IPS DF 6.9 (cell line): ENCODE data around the gene SNAP29.

Experiments used
- DNase-seq: peaks from one replicate; pipeline ENCODE4 v3.0.0-alpha.2; 2013; ENCODE audit warnings: low read depth, low spot score
- H3K27ac ChIP-seq: one replicate; pipeline ENCODE4 v1.5.1; 2013; ENCODE audit warnings: low read length, control low read depth
- H3K27me3 ChIP-seq: 2 replicates; pipeline ENCODE4 v1.6.1; 2013; ENCODE audit warnings: mild to moderate bottlenecking, low read length; ENCODE audit not compliant: control insufficient read depth, insufficient read depth
- H3K36me3 ChIP-seq: 2 replicates; pipeline ENCODE4 v1.6.1; 2013; ENCODE audit warnings: low read length; ENCODE audit not compliant: control insufficient read depth, insufficient read depth
- H3K4me1 ChIP-seq: 2 replicates; pipeline ENCODE4 v1.6.1; 2013; ENCODE audit warnings: low read length; ENCODE audit not compliant: control insufficient read depth, insufficient read depth
- H3K4me3 ChIP-seq: 2 replicates; pipeline ENCODE4 v1.5.1; 2013; ENCODE audit warnings: mild to moderate bottlenecking, low read length
- H3K9me3 ChIP-seq: 2 replicates; pipeline ENCODE4 v1.6.1; 2013; ENCODE audit warnings: low read length, inconsistent platforms; ENCODE audit not compliant: control insufficient read depth, insufficient read depth
- WGBS: extraction: QIAGEN DNeasy Blood & Tissue Kit; methylation state at CpG from one replicate; pipeline ENCODE4 v1.1.7; 2013; ENCODE audit warnings: mixed read lengths, missing lambda C conversion rate; ENCODE audit not compliant: insufficient read length, insufficient coverage; 5-methylcytosine and 5-hydroxymethylcytosine counted together

SNAP29 gene

GRCh38 chr22:20866736-20867135 is 7.9 kb downstream of the SNAP29 start:
- H3K4me1 ChIP-seq: no peaks in the 10 kb centered on the region
- no peak overlapping the region for H3K27ac ChIP-seq
- WGBS: no CpG with 5 or more reads among the region's 5 CpGs
- H3K4me3 ChIP-seq: no peak overlapping the region
- H3K27me3 ChIP-seq: no peaks in the 10 kb centered on the region
- no peak for DNase-seq
- H3K36me3 ChIP-seq: no peaks in the 10 kb centered on the region
- no peaks in the 10 kb centered on the region for H3K9me3 ChIP-seq

DNA sequence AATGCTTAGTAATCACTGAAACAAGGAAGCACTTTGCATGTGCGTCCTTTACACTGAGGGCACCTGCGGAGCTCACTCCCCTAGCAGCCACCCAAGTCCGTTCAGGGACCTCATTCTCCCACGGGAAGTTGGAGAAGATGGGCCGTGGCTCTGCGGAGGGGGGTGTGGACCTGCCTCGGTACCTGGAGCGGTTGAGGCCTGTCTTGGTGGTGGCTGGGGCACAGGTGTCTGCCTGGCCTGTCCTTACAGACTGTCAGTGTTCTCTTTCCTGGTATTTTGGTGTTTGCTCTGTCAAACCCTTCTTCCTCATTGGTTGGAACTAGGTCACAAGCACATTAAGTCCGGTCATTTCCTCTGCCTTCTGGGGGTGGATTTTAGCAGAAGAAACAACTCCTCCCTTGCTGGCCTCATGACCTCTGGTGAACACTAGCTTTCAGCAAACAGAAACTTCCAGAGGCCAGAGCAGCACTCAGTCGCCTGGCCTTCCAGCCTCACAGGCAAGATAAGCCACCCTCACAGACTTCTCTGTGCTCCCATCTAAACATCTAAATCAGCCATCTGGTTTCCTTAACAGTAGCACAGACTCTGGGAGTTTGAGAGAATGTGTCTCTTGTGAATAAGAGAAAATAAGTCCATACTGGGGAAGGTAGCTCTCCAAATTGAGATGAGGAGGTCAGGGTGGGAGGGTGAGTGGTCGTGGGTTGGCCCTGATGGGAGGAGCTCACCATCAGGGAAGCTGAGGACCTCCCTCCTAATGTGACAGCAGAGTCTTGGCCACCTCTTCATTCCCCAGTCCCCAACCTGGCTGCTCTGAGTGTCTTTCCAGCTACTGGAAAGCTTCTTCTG is 8.6 kb downstream of the SNAP29 start:
- Histone ChIP-seq H3K27ac (no peak overlapping the region), H3K27me3 (no peaks in the 10 kb centered on the region), H3K9me3 (no peaks in the 10 kb centered on the region), H3K4me1 (no peaks in the 10 kb centered on the region), H3K36me3 (no peaks in the 10 kb centered on the region), H3K4me3 (no peak overlapping the region)
- no CpG with 5 or more reads among the region's 11 CpGs for WGBS
- no peak for DNase-seq

DNA sequence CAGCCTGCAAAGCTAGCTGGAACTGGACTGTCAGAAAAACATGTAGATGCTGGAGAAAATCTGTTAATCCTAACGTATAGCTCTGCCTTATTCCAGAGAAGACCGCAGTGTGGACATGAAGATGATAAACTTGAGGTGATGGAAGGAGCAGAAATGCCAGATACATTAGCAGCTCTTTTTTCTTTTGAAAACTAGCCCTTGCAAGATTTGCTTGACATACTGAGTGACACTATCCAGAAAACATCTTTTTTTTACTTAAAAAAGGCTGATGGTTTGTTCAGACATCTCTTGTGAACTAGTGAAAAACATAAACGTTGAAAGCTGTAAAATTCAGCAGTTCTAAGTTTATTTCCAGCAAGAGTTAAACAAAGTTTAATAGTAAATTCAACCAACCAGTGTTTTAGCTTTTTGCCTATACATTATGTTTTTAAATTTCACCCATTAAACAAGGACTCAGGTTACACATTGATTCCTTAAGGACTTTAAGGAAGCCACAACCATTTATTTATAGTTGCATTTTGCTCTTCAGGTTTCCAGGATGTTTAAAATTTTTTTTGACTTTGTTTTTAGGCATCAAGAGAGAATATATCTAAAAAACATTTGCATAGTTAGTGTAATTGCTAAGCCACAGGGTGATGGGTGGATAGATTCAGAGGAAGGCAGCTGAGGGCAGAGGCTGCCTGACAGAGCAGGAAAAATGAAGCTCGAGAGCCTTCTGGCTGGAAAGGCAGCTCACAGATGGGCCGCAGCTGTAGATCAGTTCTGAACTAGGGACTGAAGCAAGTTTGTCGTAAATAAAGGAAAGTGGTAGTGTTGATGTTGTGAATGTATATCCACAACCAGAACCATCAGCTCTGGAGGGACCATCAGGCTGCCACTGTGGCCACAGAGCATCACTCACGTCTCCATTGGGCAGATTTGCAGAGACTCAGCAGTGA is 9.5 kb downstream of the SNAP29 start:
- H3K9me3 ChIP-seq: no peaks in the 10 kb centered on the region
- no peaks in the 10 kb centered on the region for H3K4me1 ChIP-seq
- H3K27me3 ChIP-seq: no peaks in the 10 kb centered on the region
- no peaks in the 10 kb centered on the region for H3K36me3 ChIP-seq
- no peak for DNase-seq
- no peak overlapping the region for H3K4me3 ChIP-seq
- WGBS: no CpG with 5 or more reads among the region's 7 CpGs
- H3K27ac ChIP-seq: no peak overlapping the region

DNA sequence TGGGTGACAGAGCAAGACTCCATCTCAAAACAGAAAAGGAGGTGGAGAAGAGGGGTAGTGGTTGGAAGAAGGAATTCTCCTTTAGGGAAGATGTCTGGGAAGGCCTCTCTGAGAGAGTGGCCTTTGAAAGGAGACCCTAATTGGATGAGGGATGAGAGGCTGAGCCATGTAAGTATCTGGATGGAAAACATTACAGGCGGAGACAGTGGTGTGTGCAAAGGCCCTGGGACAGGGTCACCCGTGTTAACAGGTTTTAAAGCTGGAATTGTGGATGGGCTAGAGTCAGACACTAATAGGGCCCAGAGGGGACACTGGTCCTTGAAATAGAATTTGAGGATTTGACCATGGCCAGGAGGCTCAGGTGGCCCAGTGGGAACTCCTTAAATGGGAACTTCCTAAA is 10.4 kb downstream of the SNAP29 start:
- no CpG with 5 or more reads among the region's 2 CpGs for WGBS
- Histone ChIP-seq H3K4me3 (no peak overlapping the region), H3K9me3 (no peaks in the 10 kb centered on the region), H3K36me3 (no peaks in the 10 kb centered on the region), H3K4me1 (no peaks in the 10 kb centered on the region), H3K27ac (no peak overlapping the region), H3K27me3 (no peaks in the 10 kb centered on the region)
- DNase-seq: no peak

DNA sequence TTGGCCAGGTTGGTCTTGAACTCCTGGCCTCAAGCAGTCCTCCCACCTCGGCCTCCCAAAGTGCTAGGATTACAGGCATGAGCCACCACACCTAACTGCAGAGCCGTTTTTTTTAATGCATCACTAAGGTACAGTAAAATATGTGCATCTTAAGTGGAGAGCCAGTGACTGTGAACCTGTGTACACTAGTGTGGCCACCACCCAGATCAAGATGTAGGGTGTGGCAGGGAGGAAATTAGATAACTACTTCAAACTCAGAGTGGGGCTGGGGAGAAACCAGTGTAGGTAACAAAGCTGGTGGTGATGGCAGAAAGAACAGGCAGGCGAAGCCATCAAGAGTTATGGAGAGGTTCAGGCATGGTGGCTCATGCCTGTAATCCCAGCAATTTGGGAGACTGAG is 14.4 kb downstream of the SNAP29 start:
- H3K27me3 ChIP-seq: no peaks in the 10 kb centered on the region
- no peak for DNase-seq
- no peak overlapping the region for H3K27ac ChIP-seq
- no peaks in the 10 kb centered on the region for H3K9me3 ChIP-seq
- no peaks in the 10 kb centered on the region for H3K4me1 ChIP-seq
- WGBS: no CpG with 5 or more reads among the region's 3 CpGs
- H3K4me3 ChIP-seq: no peak overlapping the region
- H3K36me3 ChIP-seq: no peaks in the 10 kb centered on the region

- no peaks in the 10 kb centered on the region for H3K36me3 ChIP-seq
- no CpG with 5 or more reads among the region's 1 CpG for WGBS
- no peaks in the 10 kb centered on the region for H3K9me3 ChIP-seq
- no peak overlapping the region for H3K4me3 ChIP-seq
- no peak overlapping the region for H3K27ac ChIP-seq
- no peaks in the 10 kb centered on the region for H3K27me3 ChIP-seq
- no peak for DNase-seq
- no peaks in the 10 kb centered on the region for H3K4me1 ChIP-seq
Observed at GRCh38 chr22:20875296-20875695, 16.5 kb downstream of the SNAP29 start.

DNA sequence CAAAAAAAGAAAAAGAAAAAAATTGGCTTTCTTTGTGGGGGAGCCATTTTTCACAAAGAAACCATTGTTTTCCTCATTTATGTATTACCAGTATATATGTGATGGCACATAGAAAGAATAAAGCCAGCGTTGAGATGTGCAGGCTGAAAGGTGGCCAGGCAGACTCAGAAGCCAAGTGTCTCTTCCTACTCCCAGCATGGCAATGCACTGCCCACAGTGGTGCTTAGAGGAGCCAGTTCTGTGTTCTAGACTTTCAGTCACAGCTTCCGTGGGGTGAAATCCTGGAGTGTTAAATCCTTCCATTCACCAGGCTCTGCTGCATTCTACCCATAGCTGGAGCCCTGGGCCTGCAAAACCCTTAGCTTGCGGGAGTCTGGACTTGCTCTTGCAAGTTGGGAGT is 18.9 kb downstream of the SNAP29 start:
- Histone ChIP-seq H3K4me1 (no peaks in the 10 kb centered on the region), H3K9me3 (no peaks in the 10 kb centered on the region), H3K27ac (no peak overlapping the region), H3K27me3 (no peaks in the 10 kb centered on the region), H3K36me3 (no peaks in the 10 kb centered on the region), H3K4me3 (no peak overlapping the region)
- DNase-seq: no peak
- no CpG with 5 or more reads among the region's 3 CpGs for WGBS

GRCh38 chr22:20881231-20881630 is 22.4 kb downstream of the SNAP29 start:
- H3K4me1 ChIP-seq: no peaks in the 10 kb centered on the region
- no peaks in the 10 kb centered on the region for H3K27me3 ChIP-seq
- DNase-seq: no peak
- H3K27ac ChIP-seq: no peak overlapping the region
- H3K36me3 ChIP-seq: peaks cover 2% of the 10 kb centered on the region; the same call in 1 of the 2 replicates
- no peaks in the 10 kb centered on the region for H3K9me3 ChIP-seq
- H3K4me3 ChIP-seq: no peak overlapping the region
- no CpG with 5 or more reads among the region's 5 CpGs for WGBS

DNA sequence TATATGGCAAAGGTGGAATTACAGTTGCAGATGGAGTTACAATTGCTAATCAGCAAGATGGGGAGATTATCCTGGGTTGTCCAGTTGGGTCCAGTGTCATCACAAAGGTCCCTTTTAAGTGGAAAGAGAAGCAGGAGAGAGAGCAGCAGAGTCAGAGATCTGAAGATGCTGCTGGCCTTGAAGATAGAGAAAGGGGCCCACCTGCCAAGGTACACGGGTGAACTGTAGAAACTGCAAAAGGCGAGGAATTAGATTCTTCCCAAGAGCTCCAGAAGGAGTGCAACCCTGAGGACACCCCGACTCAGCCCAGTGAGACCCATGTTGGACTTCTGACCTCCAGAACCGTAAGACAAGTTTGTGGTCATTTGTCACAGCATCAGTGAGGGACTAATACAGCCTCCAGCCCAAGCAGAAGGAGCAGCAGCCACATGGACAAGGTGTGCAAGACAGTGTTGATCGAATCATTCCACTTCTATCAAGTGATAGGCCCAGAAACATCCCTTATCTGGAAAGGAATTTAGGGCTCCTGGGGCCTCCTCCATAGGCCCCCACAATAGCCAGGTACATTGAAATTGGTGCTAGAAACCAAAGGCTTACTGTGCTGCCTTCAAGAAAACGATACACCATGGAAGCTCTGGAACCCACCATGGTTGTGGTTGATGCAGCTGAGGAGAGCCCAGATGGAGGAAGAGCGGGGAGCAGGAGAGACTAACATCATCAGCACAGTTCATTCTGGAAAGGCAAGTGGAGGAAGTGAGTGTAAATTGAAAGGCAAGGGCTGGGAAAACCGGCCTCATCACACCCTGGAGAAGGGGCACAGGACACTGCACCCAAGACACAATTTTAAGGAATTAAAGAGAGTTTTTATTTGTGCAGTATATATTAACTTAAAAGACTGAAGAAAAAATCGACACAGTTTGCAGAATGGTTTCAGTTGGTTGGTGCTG is 23.3 kb downstream of the SNAP29 start:
- WGBS: 100% methylated on average over 1 of the region's 9 CpGs
- Histone ChIP-seq H3K27me3 (no peaks in the 10 kb centered on the region), H3K4me1 (no peaks in the 10 kb centered on the region), H3K36me3 (peaks cover 2% of the 10 kb centered on the region; the same call in 1 of the 2 replicates), H3K9me3 (no peaks in the 10 kb centered on the region), H3K4me3 (no peak overlapping the region), H3K27ac (no peak overlapping the region)
- DNase-seq: no peak

- no peak overlapping the region for H3K4me3 ChIP-seq
- H3K27ac ChIP-seq: no peak overlapping the region
- no peaks in the 10 kb centered on the region for H3K27me3 ChIP-seq
- DNase-seq: no peak
- H3K4me1 ChIP-seq: no peaks in the 10 kb centered on the region
- peaks cover 2% of the 10 kb centered on the region; the same call in 1 of the 2 replicates for H3K36me3 ChIP-seq
- no peaks in the 10 kb centered on the region for H3K9me3 ChIP-seq
- no CpG with 5 or more reads among the region's 6 CpGs for WGBS
Observed at GRCh38 chr22:20882855-20883254, 24.0 kb downstream of the SNAP29 start.
